Thymus (tissue), 11 donors: ENCODE measurements around the gene FADS3. TPM values are rescaled to one million over a fixed set of nuclear protein-coding genes. Genes with fewer than 3 reads are reported as not detected.

Experiments
- DNase-seq, 9 donors: peaks; one replicate each; pipeline ENCODE4 v3.0.0-alpha.2; 2013; ENCODE audit warnings: low spot score in 9 of 9, low read depth in 6 of 9, missing footprints in 1 of 9
- H3K27ac ChIP-seq, 2 donors: one replicate each; pipeline ENCODE4 v1.5.1; 2013; ENCODE audit warnings: control low read depth in 1 of 2, low read depth in 1 of 2, low read length in 1 of 2, mild to moderate bottlenecking in 1 of 2, moderate library complexity in 1 of 2
- H3K27me3 ChIP-seq, 2 donors: one replicate each; pipeline ENCODE4 v1.5.1; 2013; ENCODE audit warnings: low read length in 1 of 2; ENCODE audit not compliant: control insufficient read depth in 2 of 2, insufficient read depth in 1 of 2
- H3K36me3 ChIP-seq, 2 donors: one replicate each; pipeline ENCODE4 v1.5.1; 2013; ENCODE audit warnings: low read length in 1 of 2, mild to moderate bottlenecking in 1 of 2, moderate library complexity in 1 of 2; ENCODE audit not compliant: control insufficient read depth in 2 of 2, insufficient read depth in 2 of 2
- H3K4me1 ChIP-seq, 2 donors: one replicate each; pipeline ENCODE4 v1.5.1; 2013; ENCODE audit warnings: low read length in 2 of 2; ENCODE audit not compliant: control insufficient read depth in 2 of 2, insufficient read depth in 2 of 2
- H3K4me3 ChIP-seq, 2 donors: one replicate each; pipeline ENCODE4 v1.5.1; 2013; ENCODE audit warnings: low read length in 2 of 2, control low read depth in 1 of 2, mild to moderate bottlenecking in 1 of 2
- H3K9me3 ChIP-seq, 2 donors: one replicate each; pipeline ENCODE4 v1.5.1; 2013; ENCODE audit warnings: low read length in 1 of 2, mild to moderate bottlenecking in 1 of 2; ENCODE audit not compliant: control insufficient read depth in 2 of 2, insufficient read depth in 1 of 2
- WGBS: extraction: QIAGEN DNeasy Blood & Tissue Kit; methylation state at CpG from one replicate; pipeline ENCODE4 v1.1.7; 2013; 5-methylcytosine and 5-hydroxymethylcytosine counted together
- polyA plus RNA-seq: library from polyadenylated mRNA; stranded (reverse); fragments of 200-250 nt; gene quantifications from one replicate; pipeline ENCODE4 v1.2.3, GENCODE V29; 2013
- total RNA-seq: library from RNA; stranded (reverse); fragments of 120-200 nt; gene quantifications from one replicate; pipeline ENCODE4 v1.2.4, GENCODE V29; 2013
- donor health status: healthy.

The FADS3 gene
- total and polyA plus RNA-seq, 2 donors, result 4.7 to 19.3 TPM

- WGBS, result 94% methylated on average over 15 of the region's 15 CpGs
- Histone ChIP-seq H3K4me3 (no peak overlapping the region), H3K27ac (peak overlapping the region in 1 of 2 donors; percentile 22), H3K36me3 (no peaks in the 10 kb centered on the region), H3K27me3 (peaks cover 7 to 24% of the 10 kb centered on the region in 2 donors), H3K9me3 (no peaks in the 10 kb centered on the region), H3K4me1 (peaks cover 2 to 12% of the 10 kb centered on the region in 2 donors)
- no peak for DNase-seq
Observed at GRCh38 chr11:61896665-61897386, 5.5 kb upstream of the FADS3 start.

GRCh38 chr11:61895718-61896059 lies 4.3 kb upstream of the FADS3 start:
- H3K27me3 ChIP-seq, result peaks cover 9 to 34% of the 10 kb centered on the region in 2 donors
- H3K4me1 ChIP-seq, result peaks cover 5 to 18% of the 10 kb centered on the region in 2 donors
- no peak for DNase-seq
- no peaks in the 10 kb centered on the region for H3K36me3 ChIP-seq
- H3K9me3 ChIP-seq, result no peaks in the 10 kb centered on the region
- H3K4me3 ChIP-seq, result no peak overlapping the region
- 84% methylated on average over 4 of the region's 4 CpGs for WGBS
- H3K27ac ChIP-seq, result no peak overlapping the region

GRCh38 chr11:61895046-61895717 lies 3.8 kb upstream of the FADS3 start:
- peaks cover 9 to 39% of the 10 kb centered on the region in 2 donors for H3K27me3 ChIP-seq
- H3K4me3 ChIP-seq, result no peak overlapping the region
- H3K9me3 ChIP-seq, result no peaks in the 10 kb centered on the region
- DNase-seq, result no peak
- peaks cover 8 to 23% of the 10 kb centered on the region in 2 donors for H3K4me1 ChIP-seq
- no peak overlapping the region for H3K27ac ChIP-seq
- no peaks in the 10 kb centered on the region for H3K36me3 ChIP-seq
- 90% methylated on average over 17 of the region's 17 CpGs for WGBS

GRCh38 chr11:61893981-61894380 lies 2.6 kb upstream of the FADS3 start:
- Histone ChIP-seq H3K4me1 (peaks cover 8 to 19% of the 10 kb centered on the region in 2 donors), H3K27ac (no peak overlapping the region), H3K36me3 (no peaks in the 10 kb centered on the region)

GRCh38 chr11:61892085-61892370 lies 683 bp upstream of the FADS3 start:
- Histone ChIP-seq H3K9me3 (no peaks in the 10 kb centered on the region), H3K4me3 (peak overlapping the region; percentile 29 to 63), H3K27me3 (peaks cover 9 to 54% of the 10 kb centered on the region in 2 donors), H3K36me3 (no peaks in the 10 kb centered on the region), H3K27ac (peak overlapping the region in 1 of 2 donors; percentile 2), H3K4me1 (peaks cover 6 to 15% of the 10 kb centered on the region in 2 donors)
- DNase-seq, result no peak
- WGBS, result 16% methylated on average over 12 of the region's 12 CpGs

More at GRCh38 chr11:61893981-61894380, 2.6 kb upstream of the FADS3 start:
- Histone ChIP-seq H3K9me3 (no peaks in the 10 kb centered on the region), H3K4me3 (no peak overlapping the region), H3K27me3 (peaks cover 9 to 46% of the 10 kb centered on the region in 2 donors)
- no peak for DNase-seq
- 64% methylated on average over 5 of the region's 5 CpGs for WGBS

- H3K27ac ChIP-seq, result no peak overlapping the region
- no peak for DNase-seq
- peak overlapping the region; percentile 40 to 63 for H3K4me3 ChIP-seq
- H3K36me3 ChIP-seq, result no peaks in the 10 kb centered on the region
- WGBS, result 2% methylated on average over 38 of the region's 38 CpGs
- H3K9me3 ChIP-seq, result peaks cover 0 to 4% of the 10 kb centered on the region in 2 donors
- H3K27me3 ChIP-seq, result peaks cover 9 to 56% of the 10 kb centered on the region in 2 donors
- H3K4me1 ChIP-seq, result peaks cover 6 to 15% of the 10 kb centered on the region in 2 donors
Observed at GRCh38 chr11:61890529-61891330, 615 bp downstream of the FADS3 start.

GRCh38 chr11:61889831-61890230 lies 1.5 kb downstream of the FADS3 start:
- Histone ChIP-seq H3K27ac (no peak overlapping the region), H3K27me3 (peaks cover 9 to 54% of the 10 kb centered on the region in 2 donors), H3K4me3 (no peak overlapping the region), H3K9me3 (peaks cover 0 to 4% of the 10 kb centered on the region in 2 donors), H3K36me3 (no peaks in the 10 kb centered on the region), H3K4me1 (peaks cover 6 to 15% of the 10 kb centered on the region in 2 donors)
- DNase-seq, result no peak
- WGBS, result 96% methylated on average over 10 of the region's 10 CpGs

GRCh38 chr11:61888590-61888989 lies 2.8 kb downstream of the FADS3 start:
- no peak overlapping the region for H3K4me3 ChIP-seq
- H3K4me1 ChIP-seq, result peaks cover 6 to 15% of the 10 kb centered on the region in 2 donors
- WGBS, result 97% methylated on average over 12 of the region's 12 CpGs
- no peak overlapping the region for H3K27ac ChIP-seq
- H3K36me3 ChIP-seq, result no peaks in the 10 kb centered on the region
- no peak for DNase-seq
- H3K9me3 ChIP-seq, result peaks cover 0 to 4% of the 10 kb centered on the region in 2 donors
- H3K27me3 ChIP-seq, result peaks cover 9 to 50% of the 10 kb centered on the region in 2 donors
